Fibroblast of lung (primary cell): ENCODE data around the gene SLC28A3. TPM values are rescaled to one million over a fixed set of nuclear protein-coding genes. Genes with fewer than 3 reads are reported as not detected.
A peak's percentile ranks its signal among the peaks of the same experiment; 100 is the strongest.

ENCODE experiments used
- DNase-seq, 2 donors: peaks; one replicate each; pipeline versions ENCODE4 v3.0.0 to v3.0.0-alpha.2; 2010; ENCODE audit warnings: low read depth in 2 of 2
- H2AFZ ChIP-seq: 2 replicates; pipeline ENCODE4 v1.5.1; 2012; ENCODE audit warnings: low read length, control low read depth, inconsistent platforms
- H3K27ac ChIP-seq: 2 replicates; pipeline ENCODE4 v1.5.1; 2011; ENCODE audit warnings: low read length, control low read depth; ENCODE audit not compliant: insufficient read depth
- H3K27me3 ChIP-seq: 2 replicates; pipeline ENCODE4 v1.5.1; 2011; ENCODE audit warnings: mild to moderate bottlenecking, low read length; ENCODE audit not compliant: control insufficient read depth, insufficient read depth
- H3K36me3 ChIP-seq: 2 replicates; pipeline ENCODE4 v1.5.1; 2011; ENCODE audit warnings: low read length; ENCODE audit not compliant: control insufficient read depth, insufficient read depth
- H3K4me1 ChIP-seq: 2 replicates; pipeline ENCODE4 v1.5.1; 2011; ENCODE audit warnings: low read length; ENCODE audit not compliant: control insufficient read depth, insufficient read depth; ENCODE audit errors: extremely low read depth
- H3K4me2 ChIP-seq: 2 replicates; pipeline ENCODE4 v1.5.1; 2011; ENCODE audit warnings: low read length, control low read depth; ENCODE audit not compliant: insufficient read depth; ENCODE audit errors: extremely low read depth
- H3K4me3 ChIP-seq, 4 experiments: fragments of 200-600 bp in 1 of 4; sonication (generic) in 1 of 4; replicated peaks in 1 of 4; 2 replicates each; pipeline ENCODE4 v1.5.1; 2011 to 2016; ENCODE audit warnings: low read length in 4 of 4, low read depth in 3 of 4, mild to moderate bottlenecking in 3 of 4, control low read depth in 2 of 4, inconsistent platforms in 1 of 4, mixed read lengths in 1 of 4; ENCODE audit not compliant: insufficient read depth in 1 of 4; ENCODE audit errors: control extremely low read depth in 1 of 4
- H3K79me2 ChIP-seq: 2 replicates; pipeline ENCODE4 v1.5.1; 2012; ENCODE audit warnings: mild to moderate bottlenecking, low read length, inconsistent platforms; ENCODE audit not compliant: control insufficient read depth, insufficient read depth
- H3K9ac ChIP-seq: 2 replicates; pipeline ENCODE4 v1.5.1; 2011; ENCODE audit warnings: mild to moderate bottlenecking, low read length, control low read depth; ENCODE audit not compliant: insufficient read depth
- H3K9me3 ChIP-seq: 2 replicates; pipeline ENCODE4 v1.5.1; 2012; ENCODE audit warnings: low read depth, low read length; ENCODE audit not compliant: control insufficient read depth, insufficient read depth
- H4K20me1 ChIP-seq: 2 replicates; pipeline ENCODE4 v1.5.1; 2011; ENCODE audit warnings: low read length; ENCODE audit not compliant: control insufficient read depth, insufficient read depth; ENCODE audit errors: extremely low read depth
- CTCF ChIP-seq, 2 donors: IDR thresholded peaks in 1 of 2; conservative IDR thresholded peaks in 1 of 2; 1 replicate in 1 of 2; 2 replicates in 1 of 2; pipeline ENCODE4 v1.5.1; 2011 to 2012; ENCODE audit warnings: low read length in 2 of 2, control low read depth in 1 of 2, inconsistent platforms in 1 of 2, low read depth in 1 of 2, mild to moderate bottlenecking in 1 of 2
- EZH2 ChIP-seq: IDR thresholded peaks from 2 replicates; pipeline ENCODE4 v1.5.1; 2012; ENCODE audit warnings: low read length, control low read depth, mild to moderate bottlenecking; ENCODE audit errors: missing control alignments
- polyA plus RNA-seq, 2 donors: library from polyadenylated mRNA; depleted of rRNA in 1 of 2; stranded (reverse) in 1 of 2; unstranded in 1 of 2; fragments of >200 nt; gene quantifications; 2 replicates each; pipeline ENCODE4 v1.2.1, GENCODE V29; 2011 to 2012; ENCODE audit warnings: missing spikeins in 1 of 2
- total RNA-seq: library from RNA; depleted of rRNA; stranded (reverse); fragments of >200 nt; gene quantifications from 2 replicates; pipeline ENCODE4 v1.2.1, GENCODE V29; 2014

Gene SLC28A3
- total and polyA plus RNA-seq, 2 donors (not counting 1 experiment from before 2014, with no cell fraction given): 0.17 to 0.75 TPM

DNA sequence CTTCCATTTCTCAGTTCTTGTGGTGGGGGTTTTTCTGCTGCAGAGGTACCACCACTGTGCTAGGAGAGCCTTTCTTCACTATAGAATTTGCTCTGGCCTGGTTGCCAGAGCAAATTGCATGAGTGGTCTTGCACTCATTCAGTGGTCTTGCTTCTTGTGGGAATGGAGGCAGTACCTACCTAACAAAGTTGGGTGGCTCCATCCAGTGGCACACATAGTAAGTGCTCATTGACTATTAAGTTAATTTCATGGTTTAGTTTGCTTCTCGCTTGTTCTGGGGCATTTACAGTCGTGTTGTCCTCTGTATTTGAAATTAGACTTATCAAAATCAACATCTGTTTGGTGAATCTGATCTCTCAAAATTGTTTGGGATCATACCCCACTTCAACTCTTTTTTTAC, 23.0 kb downstream of the SLC28A3 start:
- Histone ChIP-seq H3K36me3 (no peaks in the 10 kb centered on the region), H3K4me2 (no peak overlapping the region), H3K9me3 (no peaks in the 10 kb centered on the region), H3K4me1 (no peaks in the 10 kb centered on the region), H3K79me2 (no peaks in the 10 kb centered on the region), H3K27ac (no peak overlapping the region), H3K9ac (no peak overlapping the region), H2AFZ (no peak overlapping the region), H3K4me3 (no peak overlapping the region), H3K27me3 (no peaks in the 10 kb centered on the region), H4K20me1 (no peaks in the 10 kb centered on the region)
- TF ChIP-seq CTCF (conservative IDR thresholded peaks at IDR 0.05 in 1 of 2, IDR thresholded peaks at IDR 0.05 in 1 of 2; ENCODE audit: low read depth in 1 of 2, low read length in 2 of 2) (no peak), EZH2 (no peak)
- no peak for DNase-seq

- Histone ChIP-seq H3K36me3 (no peaks in the 10 kb centered on the region), H3K4me3 (peak overlapping the region in 1 of 4 experiments; percentile 11), H3K9ac (no peak overlapping the region), H2AFZ (peak overlapping the region; percentile 86), H3K9me3 (no peaks in the 10 kb centered on the region), H4K20me1 (no peaks in the 10 kb centered on the region), H3K4me1 (no peaks in the 10 kb centered on the region), H3K4me2 (peak overlapping the region; percentile 70), H3K79me2 (no peaks in the 10 kb centered on the region), H3K27ac (no peak overlapping the region), H3K27me3 (no peaks in the 10 kb centered on the region)
- TF ChIP-seq CTCF (conservative IDR thresholded peaks at IDR 0.05 in 1 of 2, IDR thresholded peaks at IDR 0.05 in 1 of 2; ENCODE audit: low read depth in 1 of 2, low read length in 2 of 2) (peak; percentile 75 to 84), EZH2 (no peak)
- peak; percentile 57 to 72 for DNase-seq
These were observed 25.2 kb downstream of the SLC28A3 start for GRCh38 chr9:84315278-84315877.

DNA sequence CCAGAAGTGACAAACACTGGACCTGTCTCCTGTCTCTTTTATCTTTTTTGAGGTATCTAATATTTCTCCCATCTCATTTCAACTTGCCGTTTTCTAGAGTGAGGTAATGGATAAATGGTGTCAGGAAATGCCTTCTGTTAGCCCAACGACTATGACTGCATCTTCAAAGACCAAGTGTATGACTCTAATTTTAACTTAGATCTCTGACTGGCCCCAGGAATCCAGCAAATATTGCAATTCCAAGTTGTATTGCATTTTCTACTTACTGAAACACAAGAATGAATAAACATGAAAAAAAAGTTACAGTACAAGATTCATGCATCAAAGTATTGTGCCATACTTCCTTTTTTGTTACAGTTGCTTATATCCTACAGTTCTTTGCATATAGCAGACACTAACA, 26.3 kb downstream of the SLC28A3 start:
- H3K9ac ChIP-seq: no peak overlapping the region
- H3K79me2 ChIP-seq: no peaks in the 10 kb centered on the region
- no peak for DNase-seq
- no peak for TF ChIP-seq EZH2
- H3K27me3 ChIP-seq: no peaks in the 10 kb centered on the region
- H2AFZ ChIP-seq: no peak overlapping the region
- no peaks in the 10 kb centered on the region for H3K9me3 ChIP-seq
- H3K4me2 ChIP-seq: no peak overlapping the region
- H3K27ac ChIP-seq: no peak overlapping the region
- no peaks in the 10 kb centered on the region for H4K20me1 ChIP-seq
- no peak overlapping the region for H3K4me3 ChIP-seq
- no peaks in the 10 kb centered on the region for H3K4me1 ChIP-seq
- no peaks in the 10 kb centered on the region for H3K36me3 ChIP-seq
